Measurements from ENCODE around the gene ADRA2C. TPM values are rescaled to one million over a fixed set of nuclear protein-coding genes. Genes with fewer than 3 reads are reported as not detected.

ADRA2C gene
- total and polyA plus RNA-seq, 2 experiments from 2014 or later = 6.3 to 7.7 TPM

GRCh38 chr4:3789587-3789986 lies 23.4 kb downstream of the ADRA2C start:
- H3K4me2 ChIP-seq = no peak overlapping the region
- no peak for DNase-seq (ENCODE audit: low spot score)
- no peak overlapping the region for H3K27ac ChIP-seq
- H3K4me3 ChIP-seq = no peak overlapping the region
- TF ChIP-seq CTCF (IDR thresholded peaks at IDR 0.05; ENCODE audit: poor library complexity) = no peak
- no peaks in the 10 kb centered on the region for H3K79me2 ChIP-seq
- H3K27me3 ChIP-seq = no peaks in the 10 kb centered on the region
- H3K4me1 ChIP-seq (ENCODE audit: insufficient read depth) = peaks cover 3% of the 10 kb centered on the region
- no peak overlapping the region for H2AFZ ChIP-seq
- H3K9me3 ChIP-seq (ENCODE audit: low read depth) = no peaks in the 10 kb centered on the region
- 53% methylated on average over 3 of the region's 9 CpGs for WGBS (ENCODE audit: low lambda C conversion rate, missing lambda C conversion rate)
- no peaks in the 10 kb centered on the region for H3K9me2 ChIP-seq (replicated peaks; ENCODE audit: insufficient read depth)
- no peaks in the 10 kb centered on the region for H4K20me1 ChIP-seq (ENCODE audit: insufficient read depth, poor library complexity, severe bottlenecking)
- H3K36me3 ChIP-seq (replicated peaks; ENCODE audit: insufficient read depth, low read depth) = no peaks in the 10 kb centered on the region

GRCh38 chr4:3790006-3790561 lies 23.9 kb downstream of the ADRA2C start:
- Histone ChIP-seq H3K27me3 (no peaks in the 10 kb centered on the region), H3K36me3 (replicated peaks; ENCODE audit: insufficient read depth, low read depth) (no peaks in the 10 kb centered on the region), H4K20me1 (ENCODE audit: insufficient read depth, poor library complexity, severe bottlenecking) (no peaks in the 10 kb centered on the region), H3K9me2 (replicated peaks; ENCODE audit: insufficient read depth) (no peaks in the 10 kb centered on the region), H3K4me2 (no peak overlapping the region), H3K9me3 (ENCODE audit: low read depth) (no peaks in the 10 kb centered on the region), H2AFZ (no peak overlapping the region), H3K27ac (no peak overlapping the region), H3K4me1 (ENCODE audit: insufficient read depth) (no peaks in the 10 kb centered on the region), H3K79me2 (no peaks in the 10 kb centered on the region), H3K4me3 (no peak overlapping the region)
- TF ChIP-seq EZH2 (IDR thresholded peaks at IDR 0.05; ENCODE audit: borderline replicate concordance) (no peak), EZH2phosphoT487 (IDR thresholded peaks at IDR 0.05; ENCODE audit: low read depth, severe bottlenecking, unreplicated experiment) (no peak), CTCF (IDR thresholded peaks at IDR 0.05; ENCODE audit: poor library complexity) (no peak)
- DNase-seq (ENCODE audit: low spot score) = no peak
- WGBS (ENCODE audit: low lambda C conversion rate, missing lambda C conversion rate) = 90% methylated on average over 13 of the region's 13 CpGs

- no peaks in the 10 kb centered on the region for H3K9me3 ChIP-seq (ENCODE audit: low read depth)
- no peaks in the 10 kb centered on the region for H3K27me3 ChIP-seq
- H3K79me2 ChIP-seq = no peaks in the 10 kb centered on the region
- no peak for TF ChIP-seq CTCF (IDR thresholded peaks at IDR 0.05; ENCODE audit: poor library complexity)
- no peak for TF ChIP-seq EZH2phosphoT487 (IDR thresholded peaks at IDR 0.05; ENCODE audit: low read depth, severe bottlenecking, unreplicated experiment)
- TF ChIP-seq EZH2 (IDR thresholded peaks at IDR 0.05; ENCODE audit: borderline replicate concordance) = no peak
- no peaks in the 10 kb centered on the region for H3K36me3 ChIP-seq (replicated peaks; ENCODE audit: insufficient read depth, low read depth)
- no peak for DNase-seq (ENCODE audit: low spot score)
- H2AFZ ChIP-seq = no peak overlapping the region
- no peaks in the 10 kb centered on the region for H3K4me1 ChIP-seq (ENCODE audit: insufficient read depth)
- H3K9me2 ChIP-seq (replicated peaks; ENCODE audit: insufficient read depth) = no peaks in the 10 kb centered on the region
- H3K4me2 ChIP-seq = no peak overlapping the region
- H3K27ac ChIP-seq = no peak overlapping the region
- 83% methylated on average over 9 of the region's 9 CpGs for WGBS (ENCODE audit: low lambda C conversion rate, missing lambda C conversion rate)
- no peak overlapping the region for H3K4me3 ChIP-seq
- H4K20me1 ChIP-seq (ENCODE audit: insufficient read depth, poor library complexity, severe bottlenecking) = no peaks in the 10 kb centered on the region
These were observed 25.1 kb downstream of the ADRA2C start for GRCh38 chr4:3791256-3791655.

Measured in hepatocyte (in vitro differentiated cells).